HL-60 (cell line): ENCODE data around the gene SFMBT2.

Source experiments
- CTCF ChIP-seq: IDR thresholded peaks from one replicate; pipeline ENCODE4 v1.5.1; 2011; ENCODE audit warnings: low read length, control low read depth, inconsistent platforms; ENCODE audit not compliant: insufficient read depth
- GABPA ChIP-seq: IDR thresholded peaks from 2 replicates; pipeline ENCODE4 v1.6.1; 2012; ENCODE audit warnings: low read depth
- POLR2AphosphoS5 ChIP-seq: IDR thresholded peaks from 2 replicates; pipeline ENCODE4 v1.6.1; 2012; ENCODE audit warnings: low read depth
- REST ChIP-seq: IDR thresholded peaks from 2 replicates; pipeline ENCODE4 v1.6.1; 2012; ENCODE audit warnings: low read depth; ENCODE audit not compliant: insufficient replicate concordance
- SPI1 ChIP-seq: IDR thresholded peaks from 2 replicates; pipeline ENCODE4 v1.6.1; 2012; ENCODE audit warnings: low read depth, mild to moderate bottlenecking, borderline replicate concordance

- TF ChIP-seq CTCF: no peak
- TF ChIP-seq SPI1: no peak
- no peak for TF ChIP-seq POLR2AphosphoS5
- TF ChIP-seq REST: no peak
- TF ChIP-seq GABPA: no peak
Observed at GRCh38 chr10:7312488-7312857, 98.4 kb downstream of the SFMBT2 start.
